ENCODE results near the gene PPP2R5C. TPM values are rescaled to one million over a fixed set of nuclear protein-coding genes. Genes with fewer than 3 reads are reported as not detected.
A peak's percentile ranks its signal among the peaks of the same experiment; 100 is the strongest.

The PPP2R5C gene
- total RNA-seq, 1 donor from 2014 or later: 170 TPM

GRCh38 chr14:101960225-101960624 lies 198.7 kb downstream of the PPP2R5C start:
- intact Hi-C loops (cut with micrococcal nuclease): loop anchor here (5.0 kb wide), 3 partner anchors 177 to 552 kb away; partner anchors contain the start of gene WDR20
- peaks cover 17% of the 10 kb centered on the region for H3K4me1 Mint-ChIP-seq (ENCODE audit: low read depth)
- H3K27me3 Mint-ChIP-seq (ENCODE audit: low read depth): no peaks in the 10 kb centered on the region
- H3K27ac Mint-ChIP-seq: no peak overlapping the region
- no peaks in the 10 kb centered on the region for H3K36me3 Mint-ChIP-seq (ENCODE audit: low read depth)
- no peak for DNase-seq (ENCODE audit: low spot score)
- no peaks in the 10 kb centered on the region for H3K9me3 Mint-ChIP-seq
- H3K4me3 Mint-ChIP-seq (ENCODE audit: low read depth): no peak overlapping the region

GRCh38 chr14:101961011-101961721 lies 199.7 kb downstream of the PPP2R5C start:
- Mint-ChIP-seq H3K27me3 (ENCODE audit: low read depth) (no peaks in the 10 kb centered on the region), H3K27ac (no peak overlapping the region), H3K36me3 (ENCODE audit: low read depth) (no peaks in the 10 kb centered on the region), H3K4me1 (ENCODE audit: low read depth) (peaks cover 17% of the 10 kb centered on the region), H3K4me3 (ENCODE audit: low read depth) (no peak overlapping the region), H3K9me3 (no peaks in the 10 kb centered on the region)
- peak; percentile 66 for DNase-seq (ENCODE audit: low spot score)
- intact Hi-C loops (cut with micrococcal nuclease): loop anchor here (1.0 to 5.0 kb wide), 4 partner anchors 176 to 551 kb away; partner anchors contain the start of gene WDR20

- H3K4me3 Mint-ChIP-seq (ENCODE audit: low read depth): no peak overlapping the region
Measured at GRCh38 chr14:101961746-101962502, 200.4 kb downstream of the PPP2R5C start.

GRCh38 chr14:101962503-101962874 lies 201.0 kb downstream of the PPP2R5C start:
- no peaks in the 10 kb centered on the region for H3K9me3 Mint-ChIP-seq
- H3K36me3 Mint-ChIP-seq (ENCODE audit: low read depth): peaks cover 6% of the 10 kb centered on the region
- no peaks in the 10 kb centered on the region for H3K27me3 Mint-ChIP-seq (ENCODE audit: low read depth)
- no peak overlapping the region for H3K4me3 Mint-ChIP-seq (ENCODE audit: low read depth)
- no peak overlapping the region for H3K27ac Mint-ChIP-seq
- peaks cover 23% of the 10 kb centered on the region for H3K4me1 Mint-ChIP-seq (ENCODE audit: low read depth)
- intact Hi-C loops (cut with micrococcal nuclease): loop anchor here (5.0 kb wide), 3 partner anchors 175 to 550 kb away; partner anchors contain the start of gene WDR20
- no peak for DNase-seq (ENCODE audit: low spot score)

More at GRCh38 chr14:101961746-101962502, 200.4 kb downstream of the PPP2R5C start:
- no peak for DNase-seq (ENCODE audit: low spot score)
- no peaks in the 10 kb centered on the region for H3K9me3 Mint-ChIP-seq
- no peaks in the 10 kb centered on the region for H3K27me3 Mint-ChIP-seq (ENCODE audit: low read depth)
- H3K36me3 Mint-ChIP-seq (ENCODE audit: low read depth): peaks cover 3% of the 10 kb centered on the region
- intact Hi-C loops (cut with micrococcal nuclease): loop anchor here (1.0 to 5.0 kb wide), 4 partner anchors 175 to 550 kb away; partner anchors contain the start of gene WDR20
- no peak overlapping the region for H3K27ac Mint-ChIP-seq
- H3K4me1 Mint-ChIP-seq (ENCODE audit: low read depth): peaks cover 21% of the 10 kb centered on the region

GRCh38 chr14:101963052-101963451 lies 201.5 kb downstream of the PPP2R5C start:
- Mint-ChIP-seq H3K27ac (no peak overlapping the region), H3K36me3 (ENCODE audit: low read depth) (peaks cover 9% of the 10 kb centered on the region), H3K4me1 (ENCODE audit: low read depth) (peaks cover 26% of the 10 kb centered on the region), H3K4me3 (ENCODE audit: low read depth) (no peak overlapping the region), H3K27me3 (ENCODE audit: low read depth) (no peaks in the 10 kb centered on the region), H3K9me3 (no peaks in the 10 kb centered on the region)
- no peak for DNase-seq (ENCODE audit: low spot score)
- intact Hi-C loops (cut with micrococcal nuclease): loop anchor here (1.0 to 5.0 kb wide), 4 partner anchors 174 to 549 kb away; partner anchors contain the start of gene WDR20

GRCh38 chr14:101963656-101964296 lies 202.3 kb downstream of the PPP2R5C start:
- no peaks in the 10 kb centered on the region for H3K27me3 Mint-ChIP-seq (ENCODE audit: low read depth)
- H3K36me3 Mint-ChIP-seq (ENCODE audit: low read depth): peaks cover 10% of the 10 kb centered on the region
- DNase-seq (ENCODE audit: low spot score): no peak
- intact Hi-C loops (cut with micrococcal nuclease): loop anchor here (1.0 to 5.0 kb wide), 7 partner anchors 15 to 549 kb away; partner anchors contain the start of gene WDR20
- H3K4me1 Mint-ChIP-seq (ENCODE audit: low read depth): peaks cover 26% of the 10 kb centered on the region
- H3K9me3 Mint-ChIP-seq: no peaks in the 10 kb centered on the region
- peak overlapping the region; percentile 40 for H3K4me3 Mint-ChIP-seq (ENCODE audit: low read depth)
- H3K27ac Mint-ChIP-seq: no peak overlapping the region

- Mint-ChIP-seq H3K27ac (peak within 1 kb of the TSS; percentile 90), H3K36me3 (ENCODE audit: low read depth) (peaks cover 14% of the 10 kb centered on the region), H3K27me3 (ENCODE audit: low read depth) (no peaks in the 10 kb centered on the region), H3K4me1 (ENCODE audit: low read depth) (peaks cover 30% of the 10 kb centered on the region), H3K4me3 (ENCODE audit: low read depth) (peak within 1 kb of the TSS; percentile 92), H3K9me3 (no peaks in the 10 kb centered on the region)
- DNase-seq (ENCODE audit: low spot score): peak; percentile 88
- intact Hi-C loops (cut with micrococcal nuclease): loop anchor here (1.0 to 5.0 kb wide), 6 partner anchors 16 to 548 kb away; partner anchors contain the start of gene WDR20
Measured at GRCh38 chr14:101964297-101965180, 203.0 kb downstream of the PPP2R5C start, which contains the start of gene DYNC1H1. Gene DYNC1H1, plus strand, starts transcription at chr14:101964573. Its CDS starts 119 bp downstream, at chr14:101964692.

GRCh38 chr14:101965181-101965544 lies 203.7 kb downstream of the PPP2R5C start:
- intact Hi-C loops (cut with micrococcal nuclease): loop anchor here (2.0 kb wide), 2 partner anchors 56 to 124 kb away; no protein-coding TSS in a partner anchor
- Mint-ChIP-seq H3K36me3 (ENCODE audit: low read depth) (peaks cover 16% of the 10 kb centered on the region), H3K4me1 (ENCODE audit: low read depth) (peaks cover 33% of the 10 kb centered on the region), H3K9me3 (no peaks in the 10 kb centered on the region), H3K27ac (peak overlapping the region; percentile 90), H3K4me3 (ENCODE audit: low read depth) (peak overlapping the region; percentile 91), H3K27me3 (ENCODE audit: low read depth) (no peaks in the 10 kb centered on the region)
- DNase-seq (ENCODE audit: low spot score): peak; percentile 71

GRCh38 chr14:101965770-101966722 lies 204.5 kb downstream of the PPP2R5C start:
- peak overlapping the region; percentile 72 for H3K27ac Mint-ChIP-seq
- H3K9me3 Mint-ChIP-seq: no peaks in the 10 kb centered on the region
- no peaks in the 10 kb centered on the region for H3K27me3 Mint-ChIP-seq (ENCODE audit: low read depth)
- H3K4me3 Mint-ChIP-seq (ENCODE audit: low read depth): peak overlapping the region; percentile 91
- peaks cover 31% of the 10 kb centered on the region for H3K4me1 Mint-ChIP-seq (ENCODE audit: low read depth)
- intact Hi-C loops (cut with micrococcal nuclease): loop anchor here (2.0 kb wide), 2 partner anchors 55 to 123 kb away; no protein-coding TSS in a partner anchor
- no peak for DNase-seq (ENCODE audit: low spot score)
- H3K36me3 Mint-ChIP-seq (ENCODE audit: low read depth): peaks cover 20% of the 10 kb centered on the region

GRCh38 chr14:101966742-101967141 lies 205.2 kb downstream of the PPP2R5C start:
- H3K4me3 Mint-ChIP-seq (ENCODE audit: low read depth): peak overlapping the region; percentile 46

GRCh38 chr14:101968186-101968585 lies 206.7 kb downstream of the PPP2R5C start:
- no peak overlapping the region for H3K4me3 Mint-ChIP-seq (ENCODE audit: low read depth)
- H3K36me3 Mint-ChIP-seq (ENCODE audit: low read depth): peaks cover 25% of the 10 kb centered on the region
- H3K27ac Mint-ChIP-seq: peak overlapping the region; percentile 43
- no peak for DNase-seq (ENCODE audit: low spot score)
- peaks cover 38% of the 10 kb centered on the region for H3K4me1 Mint-ChIP-seq (ENCODE audit: low read depth)
- H3K9me3 Mint-ChIP-seq: no peaks in the 10 kb centered on the region
- intact Hi-C loops (cut with micrococcal nuclease): no loop called here
- no peaks in the 10 kb centered on the region for H3K27me3 Mint-ChIP-seq (ENCODE audit: low read depth)

More at GRCh38 chr14:101966742-101967141, 205.2 kb downstream of the PPP2R5C start:
- Mint-ChIP-seq H3K27ac (peak overlapping the region; percentile 55), H3K27me3 (ENCODE audit: low read depth) (no peaks in the 10 kb centered on the region), H3K4me1 (ENCODE audit: low read depth) (peaks cover 26% of the 10 kb centered on the region), H3K9me3 (no peaks in the 10 kb centered on the region), H3K36me3 (ENCODE audit: low read depth) (peaks cover 20% of the 10 kb centered on the region)
- no peak for DNase-seq (ENCODE audit: low spot score)
- intact Hi-C loops (cut with micrococcal nuclease): no loop called here

Measured in activated T-helper 2 cell treated with anti-CD3 and anti-CD28 coated beads, Interferon-gamma antibody, Interleukin-2, Interleukin-4, amounts not matched to agents 10 μg/mL and 5 μg/mL and 100 μg/mL, durations not matched to agents 14 hours and 24 hours and 36 hours (primary cell).